HG03108 (cell line): Measurements from ENCODE around the gene AGA.
A peak's percentile ranks its signal among the peaks of the same experiment; 100 is the strongest.

Experiments used
- ATAC-seq: cut with Tn5 transposase; IDR thresholded peaks from one replicate; pipeline ENCODE4 v1.9.1; 2021; ENCODE audit warnings: moderate library complexity; ENCODE audit not compliant: unreplicated experiment

The AGA gene

GRCh38 chr4:177447417-177448004 is 5.3 kb upstream of the AGA start:
- no peak for ATAC-seq

DNA sequence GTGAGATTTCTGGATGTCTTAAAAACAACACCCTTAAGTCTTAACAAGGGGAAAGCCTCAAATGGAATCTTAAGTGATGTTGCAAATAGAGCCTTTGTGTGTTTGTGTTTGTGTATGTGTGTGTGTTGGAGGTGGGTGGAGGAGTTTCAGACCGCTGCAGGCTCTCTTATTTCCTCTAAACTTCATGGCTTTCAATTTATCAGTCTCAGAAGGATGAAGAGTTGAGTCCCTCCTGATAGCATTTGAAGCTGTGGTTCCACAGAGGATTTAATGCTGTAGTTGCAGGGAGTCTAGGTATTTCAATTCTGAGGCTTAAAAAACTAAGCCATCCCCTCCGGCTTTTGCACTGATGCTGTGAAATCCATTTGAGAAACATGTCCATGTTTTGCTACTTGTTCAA is 4.3 kb upstream of the AGA start:
- ATAC-seq: no peak

- no peak for ATAC-seq
Observed at GRCh38 chr4:177444911-177445736, 2.9 kb upstream of the AGA start.

DNA sequence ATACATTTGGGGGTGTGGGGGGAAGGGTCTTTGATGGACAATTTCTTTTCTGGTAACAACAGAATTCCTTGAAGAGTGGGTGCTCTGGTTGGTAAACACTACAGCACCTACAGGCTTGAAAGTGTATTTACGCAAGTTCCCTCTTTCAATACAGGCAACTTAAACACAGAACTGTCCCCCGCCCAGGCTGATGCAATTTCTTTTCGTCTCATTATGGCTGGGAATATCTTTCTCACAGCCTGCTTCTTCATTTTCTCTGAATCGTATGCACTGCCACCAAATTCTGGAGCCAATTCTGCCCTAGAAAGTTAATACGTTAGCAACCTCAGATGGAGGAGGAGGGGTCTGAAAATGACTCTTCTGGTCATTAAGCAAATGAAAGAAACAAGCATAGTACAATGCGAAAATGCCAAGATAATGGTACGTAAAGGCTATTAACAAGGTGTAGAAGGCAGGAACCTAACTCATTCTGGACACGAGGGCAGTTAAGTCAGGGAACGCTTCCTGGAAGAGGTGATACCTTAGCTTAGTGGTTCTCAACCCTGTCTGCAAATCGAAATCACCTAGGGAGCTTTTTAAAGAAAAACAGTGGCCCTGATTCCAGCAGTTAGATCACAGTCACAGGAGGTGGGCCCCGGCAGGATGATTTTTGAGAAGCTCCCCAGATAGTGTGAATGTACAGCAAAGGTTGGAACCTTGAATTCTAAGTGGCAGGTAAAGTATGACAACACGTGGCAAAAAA is 1.0 kb downstream of the AGA start:
- peak; percentile 23 for ATAC-seq

DNA sequence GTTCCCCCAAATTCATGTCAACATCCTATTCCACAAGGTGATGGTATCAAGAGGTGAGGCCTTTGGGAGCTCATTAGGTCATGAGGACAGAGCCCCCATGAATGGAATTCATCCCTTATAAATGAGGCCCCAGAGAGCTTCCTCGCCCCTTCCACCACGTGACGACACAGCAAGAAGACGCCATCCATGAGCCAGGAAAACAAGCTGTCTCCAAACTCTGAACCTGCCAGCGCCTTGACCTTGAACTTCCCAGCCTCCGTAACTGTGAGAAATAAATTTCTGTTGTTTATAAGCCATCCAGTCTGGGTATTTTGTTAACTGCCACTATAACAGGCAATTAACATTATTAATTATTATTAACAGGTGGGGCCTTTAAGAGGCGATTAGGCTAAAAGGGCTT is 5.8 kb downstream of the AGA start:
- ATAC-seq: no peak

GRCh38 chr4:177434667-177435066 is 7.6 kb downstream of the AGA start:
- ATAC-seq: no peak

- no peak for ATAC-seq
Observed at GRCh38 chr4:177427192-177427591, 15.0 kb downstream of the AGA start.

- ATAC-seq: no peak
Observed at GRCh38 chr4:177419434-177419833, 22.8 kb downstream of the AGA start.

DNA sequence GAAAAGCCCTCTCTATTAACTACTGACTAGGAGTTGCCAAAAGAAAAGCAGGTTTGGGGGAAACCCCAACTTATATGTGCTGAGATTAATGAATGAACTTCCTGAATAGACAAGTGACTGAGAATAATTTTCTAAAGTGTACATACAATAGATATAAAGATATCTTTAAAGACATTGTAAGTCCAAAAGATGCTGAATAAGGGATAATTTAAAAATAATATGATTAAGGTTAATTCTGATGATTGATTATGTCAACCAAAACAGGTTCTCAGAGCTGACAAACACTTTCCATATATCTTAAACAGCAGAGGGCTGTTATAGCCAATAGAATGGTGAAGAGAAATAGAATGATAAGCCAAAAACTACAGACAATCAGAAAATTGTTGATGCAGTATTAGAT is 28.6 kb downstream of the AGA start:
- no peak for ATAC-seq

DNA sequence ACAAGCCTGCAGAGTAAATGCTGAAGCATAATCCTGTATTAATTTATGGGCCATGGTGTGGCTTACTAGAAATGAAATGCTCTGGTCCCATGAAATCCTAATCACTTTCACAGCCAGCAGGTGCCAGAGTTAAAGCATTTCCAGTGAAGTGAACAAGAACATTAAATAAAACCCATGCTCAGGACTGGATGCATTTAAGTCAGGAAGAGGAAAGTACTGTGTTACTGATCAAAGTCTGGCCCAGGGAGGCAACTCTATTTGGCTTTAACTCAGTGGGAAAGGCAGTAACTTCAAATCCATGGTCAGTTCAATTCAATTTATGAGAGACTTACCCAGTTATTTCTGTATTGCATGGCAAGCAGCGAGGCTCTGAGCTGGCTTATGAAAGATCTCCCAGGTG is 29.2 kb downstream of the AGA start:
- ATAC-seq: no peak

- no peak for ATAC-seq
Observed at GRCh38 chr4:177411996-177412395, 30.2 kb downstream of the AGA start.

DNA sequence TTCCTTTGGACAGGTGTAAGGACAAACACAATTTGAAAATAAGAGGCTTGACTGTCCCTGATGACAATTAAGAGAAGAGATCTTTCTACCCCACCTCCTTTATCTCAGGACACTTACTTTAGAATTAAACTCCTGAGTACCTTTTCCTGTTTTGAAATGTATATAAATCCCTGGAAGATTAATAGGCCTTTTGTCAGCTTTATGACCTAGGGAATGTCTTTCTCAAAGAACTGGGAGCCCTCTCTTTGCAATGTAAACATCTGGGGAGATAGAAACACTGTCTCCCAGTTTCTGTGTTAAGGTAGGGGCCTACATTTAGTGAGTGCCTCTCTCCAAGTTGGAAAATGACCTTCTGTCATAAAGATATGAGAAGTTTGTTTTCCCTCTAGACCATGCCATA is 31.7 kb downstream of the AGA start:
- no peak for ATAC-seq

DNA sequence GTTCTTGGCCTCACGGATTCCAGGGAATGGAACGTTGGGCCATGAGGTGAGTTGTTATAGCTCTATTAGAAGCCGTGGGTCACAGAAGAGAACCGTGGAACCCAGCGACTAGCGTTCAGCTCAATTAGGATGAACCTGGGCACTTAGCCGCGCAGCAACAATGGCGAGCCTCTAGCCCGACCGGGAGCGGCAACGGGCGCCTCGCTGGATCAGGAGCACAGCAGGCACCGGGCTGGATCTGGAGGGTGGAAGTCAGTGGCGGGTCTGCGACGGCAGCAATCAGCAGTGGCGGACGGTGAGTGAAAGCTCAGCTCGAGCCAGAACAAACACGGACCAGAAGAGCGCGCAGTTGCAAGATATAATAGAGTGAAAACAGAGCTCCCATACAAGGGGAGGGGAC is 34.2 kb downstream of the AGA start:
- no peak for ATAC-seq

DNA sequence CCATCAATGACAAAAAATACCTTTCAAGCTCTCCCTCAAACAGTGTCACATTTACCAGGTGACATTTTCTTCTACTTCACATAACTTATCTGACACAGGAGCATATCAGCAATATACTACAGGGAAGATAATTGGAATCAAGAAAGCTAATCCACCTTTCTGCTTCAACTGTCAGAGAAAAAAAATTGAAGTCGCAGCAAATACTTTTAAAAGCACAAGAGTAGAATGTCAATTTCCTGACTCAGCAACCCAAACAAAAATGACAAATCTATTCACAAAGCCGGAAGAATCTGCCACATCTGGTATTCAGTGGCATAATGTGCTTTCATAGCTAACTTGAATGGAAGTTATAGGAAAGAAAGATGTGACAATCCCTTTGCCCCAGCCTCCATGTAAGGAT is 36.7 kb downstream of the AGA start:
- no peak for ATAC-seq

GRCh38 chr4:177404986-177405385 is 37.3 kb downstream of the AGA start:
- no peak for ATAC-seq

DNA sequence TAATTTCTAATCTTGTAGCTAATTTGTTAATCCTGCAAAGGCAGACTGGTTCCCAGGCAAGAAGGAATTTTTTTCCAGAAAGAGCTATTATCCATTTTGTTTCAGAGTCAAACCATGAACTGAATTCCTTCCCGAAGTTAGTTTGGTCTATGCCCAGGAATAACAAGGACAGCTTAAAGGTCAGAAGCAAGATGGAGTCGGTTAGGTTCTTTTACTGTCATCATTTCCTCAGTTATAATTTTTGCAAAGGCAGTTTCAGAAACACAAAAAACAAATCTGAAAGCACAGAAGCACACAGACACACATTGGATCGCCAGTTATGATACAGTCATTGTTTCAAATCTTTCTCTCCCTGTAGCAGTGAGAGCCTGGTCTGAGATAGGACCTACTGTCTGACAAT is 37.9 kb downstream of the AGA start:
- ATAC-seq: no peak

DNA sequence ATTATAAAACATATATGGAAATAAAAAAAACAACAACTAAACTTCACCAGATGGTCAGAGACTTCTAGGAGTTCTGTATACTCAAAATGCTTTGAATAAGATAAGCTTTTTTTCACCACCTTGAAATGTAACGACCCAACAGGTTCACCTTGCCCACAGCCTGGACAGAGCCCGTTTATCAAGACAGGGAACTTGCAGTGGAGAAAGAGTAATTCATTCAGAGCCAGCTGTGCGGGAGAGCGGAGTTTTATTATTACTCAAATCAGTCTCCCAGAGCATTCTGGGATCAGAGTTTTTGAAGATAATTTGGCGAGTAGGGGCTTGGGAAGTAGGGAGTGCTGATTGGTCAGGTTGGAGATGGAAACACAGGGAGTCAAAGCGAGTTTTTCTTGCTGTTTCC is 38.5 kb downstream of the AGA start:
- no peak for ATAC-seq

GRCh38 chr4:177401658-177402273 is 40.5 kb downstream of the AGA start:
- no peak for ATAC-seq

DNA sequence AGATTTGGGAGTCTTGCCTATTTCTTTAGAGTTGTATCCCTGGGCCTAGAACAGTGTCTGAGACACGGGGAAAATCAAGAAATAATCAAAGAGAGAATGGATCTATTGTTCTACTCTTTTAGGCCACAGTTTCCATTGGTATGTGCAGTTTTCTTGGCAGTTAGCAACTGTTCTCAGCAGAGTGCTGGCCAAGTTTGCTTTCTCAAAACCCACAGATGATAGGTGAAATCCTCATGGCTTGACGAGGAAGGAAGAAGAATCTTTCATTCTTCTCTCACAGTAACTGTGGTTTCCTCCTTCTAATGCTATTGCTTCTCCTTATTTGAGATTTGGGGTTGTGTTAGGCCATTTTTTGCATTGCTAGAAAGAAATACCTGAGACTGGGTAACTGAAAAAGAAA is 42.2 kb downstream of the AGA start:
- ATAC-seq: no peak

DNA sequence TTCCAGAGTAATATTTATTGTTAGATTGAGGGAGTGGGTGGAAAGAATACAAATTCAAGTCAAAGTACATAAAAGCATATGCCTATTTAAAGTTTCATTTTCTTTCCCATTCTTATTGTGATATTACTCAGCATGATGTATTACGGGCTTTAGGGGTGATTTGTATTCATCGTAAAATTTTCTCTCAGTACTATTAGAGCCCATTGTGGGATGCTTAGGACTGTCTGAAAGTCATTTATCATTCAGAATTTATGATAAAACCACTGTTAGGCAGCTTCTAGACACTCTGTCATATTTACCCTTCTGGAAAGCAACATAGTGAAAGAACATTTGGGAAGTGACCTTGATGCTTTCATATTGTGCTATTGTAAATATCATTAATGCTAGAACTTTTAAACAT is 45.9 kb downstream of the AGA start:
- no peak for ATAC-seq

DNA sequence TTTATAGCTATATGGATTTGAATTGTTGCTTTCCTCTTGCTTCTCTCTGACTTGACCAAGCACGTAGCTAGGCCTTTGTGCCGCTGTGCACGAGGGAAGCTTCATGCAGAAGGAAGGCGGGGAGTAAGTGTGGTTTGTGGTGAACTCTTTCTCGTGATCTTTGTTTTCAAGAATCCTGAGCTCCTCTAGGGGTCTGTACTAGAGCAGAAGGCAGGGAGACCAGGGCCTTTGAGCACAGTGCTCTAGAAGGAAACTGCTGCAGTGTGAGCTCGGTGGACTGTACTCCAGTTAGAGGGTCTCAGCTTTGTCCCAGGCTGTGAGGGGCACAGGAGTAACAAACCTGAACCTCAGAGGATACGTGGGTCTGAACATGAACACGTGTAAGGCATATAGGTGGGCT is 49.0 kb downstream of the AGA start:
- ATAC-seq: no peak

- ATAC-seq: no peak
Observed at GRCh38 chr4:177391953-177392352, 50.3 kb downstream of the AGA start.
